Testis (tissue), 3 donors: ENCODE data around the gene CENPP. TPM values are rescaled to one million over a fixed set of nuclear protein-coding genes. Genes with fewer than 3 reads are reported as not detected.

Source experiments
- DNase-seq: peaks from one replicate; pipeline ENCODE4 v3.0.0-alpha.2; 2019
- H3K27ac ChIP-seq, 2 donors: fragments of 200-600 bp; sonication (generic); one replicate each; pipeline ENCODE4 v1.5.1; 2019
- H3K27me3 ChIP-seq: fragments of 200-600 bp; sonication (generic); one replicate; pipeline ENCODE4 v1.5.1; 2019
- H3K36me3 ChIP-seq: fragments of 200-600 bp; sonication (generic); one replicate; pipeline ENCODE4 v1.5.1; 2017; ENCODE audit warnings: low read depth; ENCODE audit errors: missing control alignments
- H3K4me1 ChIP-seq: fragments of 200-600 bp; sonication (generic); one replicate; pipeline ENCODE4 v1.5.1; 2019
- H3K4me3 ChIP-seq, 2 donors: fragments of 200-600 bp; sonication (generic); one replicate each; pipeline ENCODE4 v1.5.1; 2017 to 2019
- H3K9me3 ChIP-seq: fragments of 200-600 bp; sonication (generic); one replicate; pipeline ENCODE4 v1.5.1; 2017
- POLR2A ChIP-seq: fragments of 450-650 bp; IDR thresholded peaks from one replicate; pipeline ENCODE4 v1.6.1; 2017; ENCODE audit warnings: antibody characterized with exemption, mild to moderate bottlenecking, moderate library complexity
- WGBS, 2 donors: methylation state at CpG; one replicate each; pipeline ENCODE4 v1.1.5; 2018; 5-methylcytosine and 5-hydroxymethylcytosine counted together
- intact Hi-C: fragments of 100-400 bp; cut with DNase I; formaldehyde crosslinking; loops from one replicate; pipeline ENCODE4 v1.15.1; 2023; ENCODE audit warnings: low total_unique reads
- polyA plus RNA-seq: library from polyadenylated mRNA; stranded (reverse); fragments of 350-450 nt; fragmentation: Illumina TruSeq; extraction: RNeasy Lipid Tissue Mini Kit (QIAGEN cat#74804); gene quantifications from one replicate; pipeline ENCODE4 v1.2.3, GENCODE V29; 2014; ENCODE audit warnings: low read depth, low replicate concordance; ENCODE audit not compliant: insufficient read depth
- total RNA-seq, 2 donors: library from RNA; depleted of rRNA; stranded (reverse); fragments of >200 nt; gene quantifications; one replicate each; pipeline ENCODE4 v1.2.3, GENCODE V29; 2016
- TF ChIP-seq, protein P1 (sequence below), 3 experiments: fragments of 450-650 bp in 2 of 3; fragments of 200-600 bp in 1 of 3; sonication (generic) in 1 of 3; IDR thresholded peaks; one replicate each; pipeline ENCODE4 v1.5.1; 2016 to 2019; ENCODE audit warnings: antibody characterized with exemption in 3 of 3, mild to moderate bottlenecking in 2 of 3, moderate library complexity in 1 of 3

CENPP gene
- total and polyA plus RNA-seq, 3 donors from 2014 or later = 8.1 to 12.1 (median 9.6) TPM

DNA sequence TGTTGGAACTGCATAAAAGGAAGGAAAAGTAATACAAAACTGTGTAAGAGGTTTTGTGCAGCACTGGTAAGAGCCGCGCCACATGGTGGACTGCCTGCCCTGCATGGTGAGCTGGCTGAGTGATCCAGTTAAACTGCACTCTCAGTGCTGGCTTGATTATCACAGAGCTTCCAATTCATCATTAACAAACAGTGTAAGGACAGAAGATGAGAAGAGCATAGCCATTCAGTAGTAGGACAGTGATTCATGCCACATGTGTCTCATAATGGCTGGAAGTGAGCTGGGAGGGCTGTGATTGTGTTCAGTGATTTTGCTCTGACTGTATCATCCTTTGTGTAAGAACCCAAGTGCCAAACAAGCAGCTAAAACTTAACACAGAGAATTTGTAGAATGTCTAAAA lies 142.5 kb downstream of the CENPP start:
- 95 to 98% methylated on average over 2 of the region's 2 CpGs for WGBS, 2 donors
- Histone ChIP-seq H3K36me3 (no peaks in the 10 kb centered on the region), H3K4me1 (no peaks in the 10 kb centered on the region), H3K9me3 (no peaks in the 10 kb centered on the region), H3K27me3 (no peaks in the 10 kb centered on the region), H3K27ac (no peak overlapping the region), H3K4me3 (no peak overlapping the region)
- TF ChIP-seq, protein P1, sequence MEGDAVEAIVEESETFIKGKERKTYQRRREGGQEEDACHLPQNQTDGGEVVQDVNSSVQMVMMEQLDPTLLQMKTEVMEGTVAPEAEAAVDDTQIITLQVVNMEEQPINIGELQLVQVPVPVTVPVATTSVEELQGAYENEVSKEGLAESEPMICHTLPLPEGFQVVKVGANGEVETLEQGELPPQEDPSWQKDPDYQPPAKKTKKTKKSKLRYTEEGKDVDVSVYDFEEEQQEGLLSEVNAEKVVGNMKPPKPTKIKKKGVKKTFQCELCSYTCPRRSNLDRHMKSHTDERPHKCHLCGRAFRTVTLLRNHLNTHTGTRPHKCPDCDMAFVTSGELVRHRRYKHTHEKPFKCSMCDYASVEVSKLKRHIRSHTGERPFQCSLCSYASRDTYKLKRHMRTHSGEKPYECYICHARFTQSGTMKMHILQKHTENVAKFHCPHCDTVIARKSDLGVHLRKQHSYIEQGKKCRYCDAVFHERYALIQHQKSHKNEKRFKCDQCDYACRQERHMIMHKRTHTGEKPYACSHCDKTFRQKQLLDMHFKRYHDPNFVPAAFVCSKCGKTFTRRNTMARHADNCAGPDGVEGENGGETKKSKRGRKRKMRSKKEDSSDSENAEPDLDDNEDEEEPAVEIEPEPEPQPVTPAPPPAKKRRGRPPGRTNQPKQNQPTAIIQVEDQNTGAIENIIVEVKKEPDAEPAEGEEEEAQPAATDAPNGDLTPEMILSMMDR (IDR thresholded peaks at IDR 0.05) = no peak
- no peak for TF ChIP-seq POLR2A
- no peak for DNase-seq
- intact Hi-C loops = no loop called here

DNA sequence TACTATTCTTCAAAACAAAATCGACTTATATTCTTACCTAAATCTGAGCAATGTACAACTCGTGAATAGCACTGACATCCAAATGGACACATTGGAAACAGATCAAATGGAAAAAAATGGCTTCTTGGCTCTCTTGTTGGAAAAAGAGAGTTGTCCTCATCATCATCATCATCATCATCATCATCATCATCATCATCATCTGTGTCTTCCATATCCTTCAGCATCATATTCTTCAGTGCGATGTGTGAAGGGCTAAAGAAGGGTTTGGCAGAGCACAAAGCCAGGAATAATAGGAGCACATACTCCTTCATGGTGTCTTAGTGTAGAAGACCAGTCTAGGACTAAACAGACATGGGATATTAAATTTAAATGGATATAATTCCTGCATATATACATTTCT lies 148.8 kb downstream of the CENPP start:
- Histone ChIP-seq H3K9me3 (no peaks in the 10 kb centered on the region), H3K4me3 (no peak overlapping the region), H3K36me3 (no peaks in the 10 kb centered on the region), H3K27me3 (no peaks in the 10 kb centered on the region), H3K4me1 (no peaks in the 10 kb centered on the region), H3K27ac (no peak overlapping the region)
- 81 to 92% methylated on average over 3 of the region's 3 CpGs for WGBS, 2 donors
- DNase-seq = no peak
- TF ChIP-seq, protein P1 (IDR thresholded peaks at IDR 0.05) = no peak
- intact Hi-C loops = no loop called here

DNA sequence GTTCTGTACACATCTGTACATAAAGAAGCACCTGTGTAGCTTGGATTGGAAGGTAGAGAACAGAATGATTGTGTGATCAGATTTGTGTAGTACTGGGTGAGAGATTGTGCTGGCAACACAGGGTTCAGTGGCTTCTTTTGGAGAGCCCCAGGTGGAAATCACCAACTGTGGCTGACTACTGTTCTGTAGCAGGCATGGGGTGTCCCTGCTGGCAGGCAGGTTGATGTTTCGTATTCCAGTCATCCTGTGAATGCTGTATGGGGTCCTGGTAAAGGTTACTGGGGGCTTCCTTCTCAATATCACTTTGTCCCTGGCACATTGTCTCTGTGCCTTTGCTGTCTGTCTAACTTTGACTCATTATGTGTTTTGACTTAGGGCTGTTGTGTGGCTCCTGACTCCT lies 151.2 kb downstream of the CENPP start:
- Histone ChIP-seq H3K4me3 (no peak overlapping the region), H3K27me3 (no peaks in the 10 kb centered on the region), H3K36me3 (no peaks in the 10 kb centered on the region), H3K4me1 (peaks cover 5% of the 10 kb centered on the region), H3K9me3 (no peaks in the 10 kb centered on the region), H3K27ac (no peak overlapping the region)
- TF ChIP-seq POLR2A = no peak
- TF ChIP-seq, protein P1 (IDR thresholded peaks at IDR 0.05) = no peak
- intact Hi-C loops = no loop called here
- 75 to 100% methylated on average over 1 of the region's 1 CpG for WGBS, 2 donors
- no peak for DNase-seq

DNA sequence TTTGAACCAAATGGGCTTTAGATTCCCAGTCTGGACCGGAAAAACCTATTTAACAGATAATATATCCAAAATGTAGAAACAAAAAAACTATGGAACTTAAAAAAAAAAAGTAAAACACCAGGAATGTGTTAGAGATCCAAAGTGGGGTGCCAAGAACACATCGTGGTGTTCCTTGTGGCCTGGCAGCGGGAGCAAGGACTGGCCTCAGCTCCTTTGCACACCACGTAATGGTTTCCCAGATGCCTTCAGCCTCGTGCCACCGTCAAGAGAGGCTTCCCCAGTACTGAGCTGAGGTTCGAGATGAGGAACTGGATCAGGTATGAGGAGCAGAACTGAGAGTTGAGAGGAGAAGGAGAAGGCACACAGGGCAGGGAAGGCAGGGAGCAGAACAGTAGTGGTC lies 153.0 kb downstream of the CENPP start:
- no peaks in the 10 kb centered on the region for H3K36me3 ChIP-seq
- H3K4me3 ChIP-seq = no peak overlapping the region
- no peak overlapping the region for H3K27ac ChIP-seq
- WGBS, 2 donors = 67 to 76% methylated on average over 7 of the region's 7 CpGs
- H3K27me3 ChIP-seq = no peaks in the 10 kb centered on the region
- TF ChIP-seq, protein P1 (IDR thresholded peaks at IDR 0.05) = no peak
- no peak for DNase-seq
- peaks cover 5% of the 10 kb centered on the region for H3K4me1 ChIP-seq
- intact Hi-C loops = no loop called here
- H3K9me3 ChIP-seq = no peaks in the 10 kb centered on the region

DNA sequence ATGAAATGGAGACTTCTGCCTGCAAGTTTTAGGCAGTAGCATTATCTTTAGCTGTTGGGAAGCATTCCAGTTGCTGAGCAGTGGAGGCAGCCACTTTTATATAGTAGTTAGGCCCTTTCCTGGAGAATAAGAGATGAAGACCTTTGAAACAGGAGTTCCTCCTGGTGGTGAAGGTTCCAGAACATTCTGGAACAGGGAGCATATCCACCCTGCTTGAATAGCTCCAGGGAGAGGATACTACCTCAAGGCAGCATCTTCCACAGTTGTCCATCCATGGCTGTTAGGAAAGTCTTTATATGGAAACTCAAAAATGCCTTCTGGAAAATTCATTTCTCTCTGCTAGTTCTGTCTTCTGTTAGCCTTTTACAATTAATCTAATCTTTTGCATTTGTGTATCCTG lies 153.6 kb downstream of the CENPP start:
- Histone ChIP-seq H3K36me3 (no peaks in the 10 kb centered on the region), H3K4me3 (no peak overlapping the region), H3K4me1 (peaks cover 5% of the 10 kb centered on the region), H3K9me3 (no peaks in the 10 kb centered on the region), H3K27me3 (no peaks in the 10 kb centered on the region), H3K27ac (no peak overlapping the region)
- no peak for TF ChIP-seq POLR2A
- TF ChIP-seq, protein P1 (IDR thresholded peaks at IDR 0.05) = no peak
- no peak for DNase-seq
- intact Hi-C loops = no loop called here
